Measurements from ENCODE around the gene EXOC3L1.

The EXOC3L1 gene

DNA sequence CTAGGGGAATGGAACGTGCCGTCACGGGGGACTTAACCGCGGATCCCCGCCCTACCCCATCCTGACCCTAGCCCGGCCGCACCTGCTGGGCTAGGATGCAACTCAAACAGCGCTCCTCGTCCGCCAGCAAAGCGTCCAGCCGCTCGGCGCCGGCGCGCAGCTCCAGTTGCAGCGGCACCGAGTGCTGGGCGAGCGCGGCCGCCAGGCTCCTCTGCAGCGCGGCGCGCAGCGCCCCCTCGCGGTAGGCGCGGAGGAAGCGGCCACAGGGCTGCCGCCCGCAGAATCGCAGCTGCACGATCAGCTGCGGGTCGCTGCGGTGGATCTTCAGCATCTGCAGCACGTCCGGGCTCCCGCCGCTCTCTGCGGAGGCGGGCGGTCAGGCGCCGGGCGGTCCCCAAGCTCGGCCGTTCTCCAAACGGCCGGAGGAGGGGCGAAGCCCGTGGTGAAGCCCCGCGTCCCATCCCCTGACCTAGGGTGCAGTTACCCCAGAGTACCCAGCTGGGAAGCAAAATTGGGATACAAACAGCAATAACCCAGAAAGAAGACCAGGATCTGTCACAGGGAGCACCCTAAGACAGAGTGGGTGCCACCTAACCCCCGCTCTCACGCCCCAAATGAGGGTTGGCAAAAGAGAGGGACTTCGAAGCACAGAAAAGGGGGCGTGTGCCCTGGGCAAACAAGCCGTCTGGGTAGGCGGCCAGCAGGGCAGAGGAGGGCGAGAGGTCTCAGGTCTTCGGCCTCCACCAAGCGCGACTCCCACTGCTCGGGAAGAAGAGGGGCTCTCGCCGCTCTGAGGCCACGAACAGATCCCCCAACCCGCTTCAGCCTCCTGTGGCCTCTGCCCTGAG, 34.4 kb downstream of the EXOC3L1 start:
- H3K9me3 ChIP-seq (ENCODE audit: control insufficient read depth, insufficient read depth, low read depth, low read length): no peaks in the 10 kb centered on the region
- H3K36me3 ChIP-seq (ENCODE audit: control insufficient read depth in 2 of 2, insufficient read depth in 1 of 2, low read length in 2 of 2): no peaks in the 10 kb centered on the region
- CTCF ChIA-PET: interaction anchor here (0.5 to 7.4 kb wide), 60 partner anchors 10 to 293 kb away, joined by 3 to 155 read pairs (median 5); partner anchors contain the start of genes CBFB, CES3, EXOC3L1 and NOL3
- peak; percentile 62 for TF ChIP-seq KLF9 (tag by site-specific recombination; IDR thresholded peaks at IDR 0.05; ENCODE audit: low read depth)
- TF ChIP-seq, protein P1, sequence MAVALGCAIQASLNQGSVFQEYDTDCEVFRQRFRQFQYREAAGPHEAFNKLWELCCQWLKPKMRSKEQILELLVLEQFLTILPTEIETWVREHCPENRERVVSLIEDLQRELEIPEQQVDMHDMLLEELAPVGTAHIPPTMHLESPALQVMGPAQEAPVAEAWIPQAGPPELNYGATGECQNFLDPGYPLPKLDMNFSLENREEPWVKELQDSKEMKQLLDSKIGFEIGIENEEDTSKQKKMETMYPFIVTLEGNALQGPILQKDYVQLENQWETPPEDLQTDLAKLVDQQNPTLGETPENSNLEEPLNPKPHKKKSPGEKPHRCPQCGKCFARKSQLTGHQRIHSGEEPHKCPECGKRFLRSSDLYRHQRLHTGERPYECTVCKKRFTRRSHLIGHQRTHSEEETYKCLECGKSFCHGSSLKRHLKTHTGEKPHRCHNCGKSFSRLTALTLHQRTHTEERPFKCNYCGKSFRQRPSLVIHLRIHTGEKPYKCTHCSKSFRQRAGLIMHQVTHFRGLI (tag by site-specific recombination; IDR thresholded peaks at IDR 0.05): peak; percentile 75
- peak; percentile 95 for TF ChIP-seq ZSCAN30 (tag by site-specific recombination; IDR thresholded peaks at IDR 0.05)
- no peak for TF ChIP-seq ZNF202 (tag by site-specific recombination; IDR thresholded peaks at IDR 0.05; ENCODE audit: borderline replicate concordance)
- TF ChIP-seq, protein P2, sequence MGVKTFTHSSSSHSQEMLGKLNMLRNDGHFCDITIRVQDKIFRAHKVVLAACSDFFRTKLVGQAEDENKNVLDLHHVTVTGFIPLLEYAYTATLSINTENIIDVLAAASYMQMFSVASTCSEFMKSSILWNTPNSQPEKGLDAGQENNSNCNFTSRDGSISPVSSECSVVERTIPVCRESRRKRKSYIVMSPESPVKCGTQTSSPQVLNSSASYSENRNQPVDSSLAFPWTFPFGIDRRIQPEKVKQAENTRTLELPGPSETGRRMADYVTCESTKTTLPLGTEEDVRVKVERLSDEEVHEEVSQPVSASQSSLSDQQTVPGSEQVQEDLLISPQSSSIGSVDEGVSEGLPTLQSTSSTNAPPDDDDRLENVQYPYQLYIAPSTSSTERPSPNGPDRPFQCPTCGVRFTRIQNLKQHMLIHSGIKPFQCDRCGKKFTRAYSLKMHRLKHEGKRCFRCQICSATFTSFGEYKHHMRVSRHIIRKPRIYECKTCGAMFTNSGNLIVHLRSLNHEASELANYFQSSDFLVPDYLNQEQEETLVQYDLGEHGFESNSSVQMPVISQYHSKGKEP (tag by site-specific recombination; IDR thresholded peaks at IDR 0.05): peak; percentile 93
- TF ChIP-seq, protein P3, sequence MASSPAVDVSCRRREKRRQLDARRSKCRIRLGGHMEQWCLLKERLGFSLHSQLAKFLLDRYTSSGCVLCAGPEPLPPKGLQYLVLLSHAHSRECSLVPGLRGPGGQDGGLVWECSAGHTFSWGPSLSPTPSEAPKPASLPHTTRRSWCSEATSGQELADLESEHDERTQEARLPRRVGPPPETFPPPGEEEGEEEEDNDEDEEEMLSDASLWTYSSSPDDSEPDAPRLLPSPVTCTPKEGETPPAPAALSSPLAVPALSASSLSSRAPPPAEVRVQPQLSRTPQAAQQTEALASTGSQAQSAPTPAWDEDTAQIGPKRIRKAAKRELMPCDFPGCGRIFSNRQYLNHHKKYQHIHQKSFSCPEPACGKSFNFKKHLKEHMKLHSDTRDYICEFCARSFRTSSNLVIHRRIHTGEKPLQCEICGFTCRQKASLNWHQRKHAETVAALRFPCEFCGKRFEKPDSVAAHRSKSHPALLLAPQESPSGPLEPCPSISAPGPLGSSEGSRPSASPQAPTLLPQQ (tag by site-specific recombination; IDR thresholded peaks at IDR 0.05): peak; percentile 26; the same call in 1 of the 2 replicates
- no peak for TF ChIP-seq ZNF747 (tag by site-specific recombination; IDR thresholded peaks at IDR 0.05)
- peak; percentile 15; the same call in 1 of the 2 replicates for TF ChIP-seq ZNF654 (tag by site-specific recombination; IDR thresholded peaks at IDR 0.05; ENCODE audit: low read depth)
- peak; percentile 83 for TF ChIP-seq ZNF561 (tag by site-specific recombination; IDR thresholded peaks at IDR 0.05; ENCODE audit: borderline replicate concordance)
- TF ChIP-seq, protein P4, sequence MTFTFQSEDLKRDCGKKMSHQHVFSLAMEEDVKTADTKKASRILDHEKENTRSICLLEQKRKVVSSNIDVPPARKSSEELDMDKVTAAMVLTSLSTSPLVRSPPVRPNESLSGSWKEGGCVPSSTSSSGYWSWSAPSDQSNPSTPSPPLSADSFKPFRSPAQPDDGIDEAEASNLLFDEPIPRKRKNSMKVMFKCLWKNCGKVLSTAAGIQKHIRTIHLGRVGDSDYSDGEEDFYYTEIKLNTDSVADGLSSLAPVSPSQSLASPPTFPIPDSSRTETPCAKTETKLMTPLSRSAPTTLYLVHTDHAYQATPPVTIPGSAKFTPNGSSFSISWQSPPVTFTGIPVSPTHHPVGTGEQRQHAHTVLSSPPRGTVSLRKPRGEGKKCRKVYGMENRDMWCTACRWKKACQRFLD (tag by site-specific recombination; IDR thresholded peaks at IDR 0.05): no peak
- TF ChIP-seq GLIS1 (tag by site-specific recombination; IDR thresholded peaks at IDR 0.05): no peak
- TF ChIP-seq, protein P5, sequence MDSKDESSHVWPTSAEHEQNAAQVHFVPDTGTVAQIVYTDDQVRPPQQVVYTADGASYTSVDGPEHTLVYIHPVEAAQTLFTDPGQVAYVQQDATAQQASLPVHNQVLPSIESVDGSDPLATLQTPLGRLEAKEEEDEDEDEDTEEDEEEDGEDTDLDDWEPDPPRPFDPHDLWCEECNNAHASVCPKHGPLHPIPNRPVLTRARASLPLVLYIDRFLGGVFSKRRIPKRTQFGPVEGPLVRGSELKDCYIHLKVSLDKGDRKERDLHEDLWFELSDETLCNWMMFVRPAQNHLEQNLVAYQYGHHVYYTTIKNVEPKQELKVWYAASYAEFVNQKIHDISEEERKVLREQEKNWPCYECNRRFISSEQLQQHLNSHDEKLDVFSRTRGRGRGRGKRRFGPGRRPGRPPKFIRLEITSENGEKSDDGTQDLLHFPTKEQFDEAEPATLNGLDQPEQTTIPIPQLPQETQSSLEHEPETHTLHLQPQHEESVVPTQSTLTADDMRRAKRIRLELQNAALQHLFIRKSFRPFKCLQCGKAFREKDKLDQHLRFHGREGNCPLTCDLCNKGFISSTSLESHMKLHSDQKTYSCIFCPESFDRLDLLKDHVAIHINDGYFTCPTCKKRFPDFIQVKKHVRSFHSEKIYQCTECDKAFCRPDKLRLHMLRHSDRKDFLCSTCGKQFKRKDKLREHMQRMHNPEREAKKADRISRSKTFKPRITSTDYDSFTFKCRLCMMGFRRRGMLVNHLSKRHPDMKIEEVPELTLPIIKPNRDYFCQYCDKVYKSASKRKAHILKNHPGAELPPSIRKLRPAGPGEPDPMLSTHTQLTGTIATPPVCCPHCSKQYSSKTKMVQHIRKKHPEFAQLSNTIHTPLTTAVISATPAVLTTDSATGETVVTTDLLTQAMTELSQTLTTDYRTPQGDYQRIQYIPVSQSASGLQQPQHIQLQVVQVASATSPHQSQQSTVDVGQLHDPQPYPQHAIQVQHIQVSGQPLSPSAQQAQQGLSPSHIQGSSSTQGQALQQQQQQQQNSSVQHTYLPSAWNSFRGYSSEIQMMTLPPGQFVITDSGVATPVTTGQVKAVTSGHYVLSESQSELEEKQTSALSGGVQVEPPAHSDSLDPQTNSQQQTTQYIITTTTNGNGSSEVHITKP (tag by site-specific recombination; IDR thresholded peaks at IDR 0.05): 0 out of 2 replicates have a peak, but pooled peaks have one; percentile 18
- TF ChIP-seq MZF1 (tag by site-specific recombination; IDR thresholded peaks at IDR 0.05; ENCODE audit: borderline replicate concordance): no peak
- TF ChIP-seq, protein P6, sequence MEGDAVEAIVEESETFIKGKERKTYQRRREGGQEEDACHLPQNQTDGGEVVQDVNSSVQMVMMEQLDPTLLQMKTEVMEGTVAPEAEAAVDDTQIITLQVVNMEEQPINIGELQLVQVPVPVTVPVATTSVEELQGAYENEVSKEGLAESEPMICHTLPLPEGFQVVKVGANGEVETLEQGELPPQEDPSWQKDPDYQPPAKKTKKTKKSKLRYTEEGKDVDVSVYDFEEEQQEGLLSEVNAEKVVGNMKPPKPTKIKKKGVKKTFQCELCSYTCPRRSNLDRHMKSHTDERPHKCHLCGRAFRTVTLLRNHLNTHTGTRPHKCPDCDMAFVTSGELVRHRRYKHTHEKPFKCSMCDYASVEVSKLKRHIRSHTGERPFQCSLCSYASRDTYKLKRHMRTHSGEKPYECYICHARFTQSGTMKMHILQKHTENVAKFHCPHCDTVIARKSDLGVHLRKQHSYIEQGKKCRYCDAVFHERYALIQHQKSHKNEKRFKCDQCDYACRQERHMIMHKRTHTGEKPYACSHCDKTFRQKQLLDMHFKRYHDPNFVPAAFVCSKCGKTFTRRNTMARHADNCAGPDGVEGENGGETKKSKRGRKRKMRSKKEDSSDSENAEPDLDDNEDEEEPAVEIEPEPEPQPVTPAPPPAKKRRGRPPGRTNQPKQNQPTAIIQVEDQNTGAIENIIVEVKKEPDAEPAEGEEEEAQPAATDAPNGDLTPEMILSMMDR (tag by site-specific recombination; IDR thresholded peaks at IDR 0.05): peak; percentile 67
- TF ChIP-seq ZNF529 (tag by site-specific recombination; IDR thresholded peaks at IDR 0.05; ENCODE audit: insufficient replicate concordance): no peak
- TF ChIP-seq, protein P7, sequence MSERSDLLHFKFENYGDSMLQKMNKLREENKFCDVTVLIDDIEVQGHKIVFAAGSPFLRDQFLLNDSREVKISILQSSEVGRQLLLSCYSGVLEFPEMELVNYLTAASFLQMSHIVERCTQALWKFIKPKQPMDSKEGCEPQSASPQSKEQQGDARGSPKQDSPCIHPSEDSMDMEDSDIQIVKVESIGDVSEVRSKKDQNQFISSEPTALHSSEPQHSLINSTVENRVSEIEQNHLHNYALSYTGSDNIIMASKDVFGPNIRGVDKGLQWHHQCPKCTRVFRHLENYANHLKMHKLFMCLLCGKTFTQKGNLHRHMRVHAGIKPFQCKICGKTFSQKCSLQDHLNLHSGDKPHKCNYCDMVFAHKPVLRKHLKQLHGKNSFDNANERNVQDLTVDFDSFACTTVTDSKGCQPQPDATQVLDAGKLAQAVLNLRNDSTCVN (tag by site-specific recombination; optimal IDR thresholded peaks at IDR 0.05): peak; percentile 43
- peak; percentile 91 for TF ChIP-seq ZNF660 (tag by site-specific recombination; IDR thresholded peaks at IDR 0.05)
- no peak for TF ChIP-seq TRIM28 (IDR thresholded peaks at IDR 0.05; ENCODE audit: borderline replicate concordance, low read length)
- TF ChIP-seq ZBTB8A (tag by site-specific recombination; IDR thresholded peaks at IDR 0.05): no peak
- TF ChIP-seq ZNF530 (tag by site-specific recombination; IDR thresholded peaks at IDR 0.05; ENCODE audit: low read depth): no peak
- H3K4me1 ChIP-seq (ENCODE audit: control insufficient read depth, insufficient read depth, low read length): 0 out of 2 replicates have a peak, but pooled peaks cover 3% of the 10 kb centered on the region
- H3K27ac ChIP-seq (ENCODE audit: extremely low read depth, low read depth, low read length): no peak overlapping the region
- no peak overlapping the region for H3K4me3 ChIP-seq (ENCODE audit: low read depth, low read length)
- POLR2A ChIA-PET: interaction anchor here (0.5 to 2.0 kb wide), 6 partner anchors 15 to 195 kb away, joined by 3 to 10 read pairs (median 4); partner anchors contain the start of genes CES3 and NOL3

Data from HEK293 (cell line).